ENCODE data around the gene DGCR2.

GRCh38 chr22:19061471-19062138 is 60.6 kb downstream of the DGCR2 start:
- TF ChIP-seq ZNF274 (IDR thresholded peaks at IDR 0.05; ENCODE audit: low read depth, low read length) (no peak), SUZ12 (IDR thresholded peaks at IDR 0.05; ENCODE audit: extremely low read depth, insufficient read depth, insufficient read length) (no peak), YY1 (IDR thresholded peaks at IDR 0.05; ENCODE audit: insufficient read depth, insufficient read length) (no peak)
